Activated naive CD4-positive, alpha-beta T cell treated with anti-CD3 and anti-CD28 coated beads, Interleukin-2, amount 50 U/mL, for 72 hours (primary cell): ENCODE results near the gene KCTD21. TPM values are rescaled to one million over a fixed set of nuclear protein-coding genes. Genes with fewer than 3 reads are reported as not detected.

Experiments
- ATAC-seq, 2 donors: fragments of 150-1000 bp; cut with Tn5 transposase; 2 replicates each; pipeline ENCODE4 v1.10.0; 2021; ENCODE audit warnings: mild to moderate bottlenecking in 2 of 2, moderate library complexity in 2 of 2
- DNase-seq, 2 donors: peaks; one replicate each; pipeline ENCODE4 v3.0.0; 2021 to 2022; ENCODE audit warnings: low spot score in 2 of 2
- H3K27ac Mint-ChIP-seq, 2 donors: one replicate each; pipeline ENCODE4 v1.8.0; 2022; ENCODE audit warnings: mild to moderate bottlenecking in 2 of 2, mixed read lengths in 2 of 2
- H3K36me3 Mint-ChIP-seq, 2 donors: one replicate each; pipeline ENCODE4 v1.8.0; 2022; ENCODE audit warnings: mixed read lengths in 2 of 2
- H3K9me3 Mint-ChIP-seq, 2 donors: one replicate each; pipeline ENCODE4 v1.8.0; 2022; ENCODE audit warnings: mixed read lengths in 2 of 2
- total RNA-seq, 2 donors: library from RNA; stranded (reverse); gene quantifications; one replicate each; pipeline ENCODE4 v1.2.3, GENCODE V29; 2022

Gene KCTD21
- total RNA-seq, 2 donors from 2014 or later, result 6.6 to 12.2 TPM

- ATAC-seq (no peak), DNase-seq (no peak)
- H3K36me3 Mint-ChIP-seq, result peaks cover 13 to 14% of the 10 kb centered on the region in 2 donors
- peak overlapping the region in 1 of 2 donors; percentile 72 for H3K27ac Mint-ChIP-seq
- H3K9me3 Mint-ChIP-seq, result no peaks in the 10 kb centered on the region
These were observed 21.1 kb upstream of the KCTD21 start for GRCh38 chr11:78209478-78209877.

DNA sequence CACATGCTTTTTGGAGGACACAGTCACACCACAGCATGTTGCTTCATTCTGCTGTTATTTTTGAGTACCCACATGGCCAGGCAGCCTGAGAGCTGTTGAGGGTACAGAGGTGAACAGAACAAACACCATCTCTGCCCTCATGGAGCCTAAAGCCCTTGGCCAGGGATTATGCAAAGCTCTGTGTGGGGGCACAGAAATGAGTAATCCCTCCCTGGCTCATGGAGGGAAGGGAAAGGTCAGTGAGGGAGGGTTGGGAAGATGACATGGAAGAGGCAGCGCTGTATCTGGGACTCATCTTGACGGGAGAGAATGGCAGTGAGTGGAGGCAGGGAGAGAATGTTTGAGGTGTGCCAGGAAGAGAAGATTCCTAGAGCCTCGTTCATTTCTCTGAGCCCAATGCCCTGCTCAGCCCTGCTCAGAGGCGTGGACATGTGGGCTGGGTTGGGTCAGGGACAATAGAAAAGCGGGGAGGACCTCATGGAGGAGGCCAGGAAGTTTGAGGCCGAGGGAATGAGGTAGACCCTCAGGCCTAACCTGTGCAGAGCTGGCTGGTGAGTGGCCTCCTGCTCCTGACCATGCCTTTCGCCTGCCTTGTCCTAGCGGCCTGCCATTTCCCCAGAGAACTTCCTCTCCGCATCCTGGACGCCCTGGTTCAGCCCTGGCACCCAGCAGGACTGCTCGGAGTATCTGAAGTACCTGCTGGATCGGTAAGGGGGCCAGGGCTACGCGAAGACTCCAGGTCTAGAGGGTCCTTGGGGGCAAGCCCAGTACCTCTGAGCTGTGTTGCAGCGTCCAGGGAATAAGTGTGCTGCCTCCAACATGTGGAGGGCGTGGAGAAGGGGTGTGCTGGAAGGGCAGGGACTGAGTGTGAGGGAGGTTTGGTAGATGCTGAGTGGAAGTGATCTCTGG, 20.1 kb upstream of the KCTD21 start:
- Mint-ChIP-seq H3K9me3 (no peaks in the 10 kb centered on the region), H3K36me3 (peaks cover 14 to 17% of the 10 kb centered on the region in 2 donors), H3K27ac (peak overlapping the region; percentile 14 to 96)
- ATAC-seq (no peak), DNase-seq (no peak)

- Mint-ChIP-seq H3K9me3 (no peaks in the 10 kb centered on the region), H3K27ac (peak overlapping the region in 1 of 2 donors; percentile 14), H3K36me3 (peaks cover 17 to 18% of the 10 kb centered on the region in 2 donors)
- ATAC-seq, result no peak
- DNase-seq, result no peak
These were observed 19.3 kb upstream of the KCTD21 start for GRCh38 chr11:78207532-78208256.

GRCh38 chr11:78205691-78206090, 17.3 kb upstream of the KCTD21 start:
- DNase-seq, result no peak
- ATAC-seq, result no peak
- H3K36me3 Mint-ChIP-seq, result peaks cover 10 to 21% of the 10 kb centered on the region in 2 donors
- H3K27ac Mint-ChIP-seq, result no peak overlapping the region
- no peaks in the 10 kb centered on the region for H3K9me3 Mint-ChIP-seq

DNA sequence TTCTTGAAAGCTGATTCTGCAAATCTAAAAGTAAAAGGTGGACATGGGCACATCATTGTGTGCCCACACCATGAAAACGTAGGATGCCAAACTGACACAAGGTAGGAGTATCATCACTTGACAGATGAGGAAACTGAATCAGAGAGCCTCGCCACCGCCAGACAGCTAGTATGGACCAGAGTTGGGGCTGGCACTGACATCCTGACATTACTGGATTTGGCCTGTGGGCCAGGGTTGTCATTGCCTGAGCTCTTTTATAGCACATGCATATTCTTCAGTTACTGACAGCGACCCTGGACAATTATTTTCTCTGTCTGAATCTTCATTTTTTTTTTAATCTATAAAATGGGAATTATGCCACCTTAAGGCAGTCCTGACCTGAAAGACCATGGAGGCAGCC, 16.8 kb upstream of the KCTD21 start:
- ATAC-seq, result no peak
- Mint-ChIP-seq H3K27ac (no peak overlapping the region), H3K36me3 (peaks cover 6 to 18% of the 10 kb centered on the region in 2 donors), H3K9me3 (no peaks in the 10 kb centered on the region)
- DNase-seq, result no peak

DNA sequence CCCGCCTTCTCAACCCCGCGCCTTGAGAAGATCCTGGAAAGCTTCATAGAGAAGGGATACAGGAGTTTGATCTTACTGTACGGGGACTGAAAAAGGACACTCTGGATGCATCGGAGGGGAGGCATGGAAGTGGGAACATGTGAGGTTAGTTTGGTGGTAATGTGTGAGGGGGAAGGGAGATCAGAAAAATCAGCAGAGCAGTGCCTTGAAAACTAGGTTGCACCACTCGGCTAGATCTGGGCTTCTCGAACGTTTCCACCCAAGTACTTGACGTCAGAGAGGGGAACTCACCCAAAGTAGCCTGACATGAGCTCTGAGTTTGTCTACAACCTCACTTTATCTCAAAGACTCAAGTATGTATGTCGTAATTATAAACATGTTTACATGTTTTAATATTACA, 14.8 kb upstream of the KCTD21 start:
- peak; percentile 14 to 30 for ATAC-seq
- H3K9me3 Mint-ChIP-seq, result no peaks in the 10 kb centered on the region
- DNase-seq, result peak in 1 of 2 donors; percentile 49
- peaks cover 4 to 16% of the 10 kb centered on the region in 2 donors for H3K36me3 Mint-ChIP-seq
- H3K27ac Mint-ChIP-seq, result peak overlapping the region; percentile 84 to 92

DNA sequence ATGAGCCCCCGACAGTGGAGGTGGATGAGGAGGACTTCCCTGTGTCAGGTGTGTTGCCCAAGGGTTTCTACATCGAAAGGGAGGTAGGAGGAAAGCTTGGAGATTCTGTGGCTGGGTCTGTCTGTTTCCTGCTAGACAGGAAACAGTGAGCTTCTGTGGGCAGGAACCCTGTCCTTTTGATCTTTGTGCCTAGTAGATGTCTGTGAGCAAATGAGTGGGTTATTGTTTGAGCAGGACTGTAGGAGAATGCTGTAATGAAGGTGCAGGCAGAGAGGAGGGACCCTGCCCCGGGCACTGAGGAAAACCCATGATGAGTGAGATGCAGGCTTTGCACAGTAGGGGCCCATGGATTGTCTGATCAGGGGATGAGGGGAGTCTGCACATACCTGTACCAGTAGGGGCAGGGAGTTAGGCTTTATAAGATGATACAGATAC, 14.3 kb upstream of the KCTD21 start:
- ATAC-seq, result peak; percentile 88
- Mint-ChIP-seq H3K27ac (peak overlapping the region; percentile 84 to 92), H3K9me3 (no peaks in the 10 kb centered on the region), H3K36me3 (peaks cover 4 to 16% of the 10 kb centered on the region in 2 donors)
- DNase-seq, result peak in 1 of 2 donors; percentile 39

- Mint-ChIP-seq H3K9me3 (no peaks in the 10 kb centered on the region), H3K36me3 (peaks cover 4 to 22% of the 10 kb centered on the region in 2 donors), H3K27ac (peak overlapping the region; percentile 72 to 84)
- ATAC-seq, result peak; percentile 28 to 50
- no peak for DNase-seq
These were observed 12.8 kb upstream of the KCTD21 start for GRCh38 chr11:78201096-78201818.

DNA sequence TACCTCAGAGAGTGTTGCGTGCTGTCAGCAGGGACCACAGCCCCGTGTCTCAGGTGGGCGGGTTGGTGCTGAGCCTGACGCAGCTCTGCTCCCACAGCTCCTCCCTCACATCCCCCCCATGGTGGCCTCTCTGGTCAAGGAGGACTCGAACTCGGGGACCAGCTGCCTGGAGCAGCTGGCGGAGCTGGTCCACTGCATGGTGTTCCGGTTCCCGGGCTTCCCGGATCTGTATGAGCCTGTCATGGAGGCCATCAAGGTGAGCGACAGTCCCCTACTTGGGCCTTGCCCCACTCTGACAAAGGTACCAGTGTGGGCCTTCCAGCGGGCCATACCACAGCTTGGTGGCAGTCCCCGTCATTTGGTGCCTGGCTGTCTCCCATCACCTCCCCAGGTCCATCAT, 12.1 kb upstream of the KCTD21 start:
- DNase-seq (no peak), ATAC-seq (no peak)
- H3K36me3 Mint-ChIP-seq, result peaks cover 4 to 22% of the 10 kb centered on the region in 2 donors
- peak overlapping the region in 1 of 2 donors; percentile 84 for H3K27ac Mint-ChIP-seq
- H3K9me3 Mint-ChIP-seq, result no peaks in the 10 kb centered on the region

- DNase-seq (no peak), ATAC-seq (no peak)
- peaks cover 4 to 22% of the 10 kb centered on the region in 2 donors for H3K36me3 Mint-ChIP-seq
- no peaks in the 10 kb centered on the region for H3K9me3 Mint-ChIP-seq
- peak overlapping the region in 1 of 2 donors; percentile 44 for H3K27ac Mint-ChIP-seq
These were observed 11.6 kb upstream of the KCTD21 start for GRCh38 chr11:78200061-78200460.

- Mint-ChIP-seq H3K9me3 (no peaks in the 10 kb centered on the region), H3K27ac (peak overlapping the region in 1 of 2 donors; percentile 44), H3K36me3 (peaks cover 4 to 19% of the 10 kb centered on the region in 2 donors)
- DNase-seq, result no peak
- ATAC-seq, result no peak
These were observed 11.2 kb upstream of the KCTD21 start for GRCh38 chr11:78199653-78200015.

DNA sequence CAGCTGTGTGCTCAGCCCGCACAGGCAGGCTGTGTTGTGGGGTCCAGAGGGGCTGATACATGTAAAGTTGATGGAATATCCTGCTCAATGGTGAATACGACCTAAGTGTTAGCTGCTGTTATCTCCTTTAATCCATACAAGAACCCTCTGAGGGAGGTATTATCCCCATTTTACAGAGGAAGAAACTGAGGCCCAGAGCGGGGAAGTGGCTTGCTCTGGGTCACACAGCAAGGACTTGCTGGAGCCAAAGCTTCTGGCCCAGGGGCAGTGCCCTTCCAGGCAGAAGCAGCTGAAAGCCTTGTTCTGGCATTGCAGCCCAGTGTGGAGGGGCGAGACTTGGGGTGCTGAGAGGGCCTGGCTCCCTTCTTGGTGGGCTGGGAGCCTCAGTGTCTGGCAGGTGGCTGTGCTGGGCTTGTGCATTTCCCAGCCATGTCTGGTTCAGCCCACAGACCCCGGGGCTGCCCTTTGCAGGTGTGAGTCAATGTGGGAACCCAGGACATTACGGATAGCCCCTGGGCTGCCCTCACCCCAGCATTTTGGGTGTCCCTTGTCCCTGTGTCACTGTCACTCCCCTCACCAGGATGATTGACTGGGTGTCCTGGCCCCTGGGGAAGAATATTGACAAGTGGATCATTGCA, 10.7 kb upstream of the KCTD21 start:
- no peak overlapping the region for H3K27ac Mint-ChIP-seq
- ATAC-seq (no peak), DNase-seq (no peak)

GRCh38 chr11:78197816-78198215, 9.4 kb upstream of the KCTD21 start:
- DNase-seq (no peak), ATAC-seq (no peak)
- Mint-ChIP-seq H3K36me3 (peaks cover 9 to 21% of the 10 kb centered on the region in 2 donors), H3K9me3 (no peaks in the 10 kb centered on the region), H3K27ac (no peak overlapping the region)

More for the DNA sequence above, 10.7 kb upstream of the KCTD21 start:
- H3K36me3 Mint-ChIP-seq, result peaks cover 4 to 14% of the 10 kb centered on the region in 2 donors
- H3K9me3 Mint-ChIP-seq, result no peaks in the 10 kb centered on the region

- ATAC-seq (no peak), DNase-seq (no peak)
- peaks cover 8 to 21% of the 10 kb centered on the region in 2 donors for H3K36me3 Mint-ChIP-seq
- H3K9me3 Mint-ChIP-seq, result no peaks in the 10 kb centered on the region
- H3K27ac Mint-ChIP-seq, result no peak overlapping the region
These were observed 8.2 kb upstream of the KCTD21 start for GRCh38 chr11:78196661-78197091.

DNA sequence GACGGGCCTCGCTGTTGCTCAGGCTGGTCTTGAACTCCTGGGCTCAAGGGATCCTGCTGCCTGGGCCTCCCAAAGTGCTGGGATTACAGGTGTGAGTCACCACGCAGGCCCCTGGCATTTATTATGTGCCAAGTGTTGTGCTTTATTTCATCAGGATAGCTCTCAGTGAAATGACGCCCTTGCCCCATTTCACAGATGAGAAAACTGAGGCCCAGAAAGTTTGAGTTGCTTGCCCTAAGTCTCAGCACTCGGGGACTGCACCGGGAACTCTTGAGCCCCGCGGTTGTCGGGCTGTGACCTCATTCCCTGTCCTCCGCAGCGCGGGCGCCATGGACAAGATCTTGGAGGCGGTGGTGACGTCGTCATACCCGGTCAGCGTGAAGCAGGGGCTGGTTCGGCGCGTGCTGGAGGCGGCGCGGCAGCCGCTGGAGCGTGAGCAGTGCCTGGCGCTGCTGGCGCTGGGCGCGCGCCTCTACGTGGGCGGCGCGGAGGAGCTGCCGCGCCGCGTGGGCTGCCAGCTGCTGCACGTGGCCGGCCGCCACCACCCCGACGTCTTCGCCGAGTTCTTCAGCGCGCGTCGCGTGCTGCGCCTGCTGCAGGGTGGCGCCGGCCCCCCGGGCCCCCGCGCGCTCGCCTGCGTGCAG, 7.6 kb upstream of the KCTD21 start:
- peaks cover 8 to 23% of the 10 kb centered on the region in 2 donors for H3K36me3 Mint-ChIP-seq
- DNase-seq, result no peak
- H3K27ac Mint-ChIP-seq, result no peak overlapping the region
- no peaks in the 10 kb centered on the region for H3K9me3 Mint-ChIP-seq
- ATAC-seq, result no peak

GRCh38 chr11:78194490-78194889, 6.1 kb upstream of the KCTD21 start:
- no peak for DNase-seq
- H3K36me3 Mint-ChIP-seq, result peaks cover 14 to 27% of the 10 kb centered on the region in 2 donors
- peak; percentile 45 to 62 for ATAC-seq
- no peaks in the 10 kb centered on the region for H3K9me3 Mint-ChIP-seq
- H3K27ac Mint-ChIP-seq, result peak overlapping the region in 1 of 2 donors; percentile 52
